Activated CD4-positive, CD25-positive, alpha-beta regulatory T cell treated with anti-CD3 and anti-CD28 coated beads, Interleukin-2, amount 50 U/mL, for 72 hours (primary cell): Measurements from ENCODE around the gene RELB.

ENCODE experiments used
- DNase-seq: peaks from one replicate; pipeline ENCODE4 v3.0.0; 2021

The RELB gene

DNA sequence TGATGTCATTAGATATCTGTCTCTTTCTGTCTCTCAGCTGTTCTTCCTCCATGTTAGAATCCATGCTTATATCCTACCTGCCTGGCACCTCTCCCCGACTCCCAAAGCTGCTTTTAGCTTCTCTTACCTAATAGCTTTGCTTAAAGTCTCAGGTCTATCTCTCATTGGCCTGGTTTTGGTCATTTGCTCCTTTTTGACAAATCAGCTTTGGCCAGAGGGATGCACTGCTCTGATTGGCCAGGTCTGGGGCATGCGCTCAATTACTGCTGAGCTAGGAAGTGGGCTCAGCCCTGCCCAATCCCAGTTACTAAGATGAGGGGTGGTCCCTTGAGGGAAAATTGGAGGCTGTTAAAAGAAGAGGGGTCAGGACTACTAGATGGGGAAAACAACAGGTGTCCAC is 26.1 kb downstream of the RELB start:
- no peak for DNase-seq

DNA sequence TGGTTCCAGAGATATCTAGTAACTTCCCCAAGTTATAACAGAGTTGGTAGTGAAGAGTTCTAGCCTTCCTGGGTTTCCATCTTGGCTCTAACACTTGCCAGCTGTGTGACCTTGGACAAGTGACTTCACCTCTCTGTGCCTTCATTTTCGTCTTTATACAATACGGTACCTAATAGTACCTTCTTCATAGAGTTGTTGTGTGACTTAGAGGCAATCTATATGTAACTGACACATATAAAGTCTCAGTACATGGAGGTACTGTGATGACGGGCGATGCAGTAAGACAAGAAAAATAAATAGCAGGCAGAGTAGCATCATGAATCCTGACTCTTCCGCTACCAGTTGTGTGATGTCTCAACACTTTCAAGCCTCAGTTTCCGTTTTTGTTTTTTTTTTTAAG is 29.6 kb downstream of the RELB start:
- DNase-seq: no peak

DNA sequence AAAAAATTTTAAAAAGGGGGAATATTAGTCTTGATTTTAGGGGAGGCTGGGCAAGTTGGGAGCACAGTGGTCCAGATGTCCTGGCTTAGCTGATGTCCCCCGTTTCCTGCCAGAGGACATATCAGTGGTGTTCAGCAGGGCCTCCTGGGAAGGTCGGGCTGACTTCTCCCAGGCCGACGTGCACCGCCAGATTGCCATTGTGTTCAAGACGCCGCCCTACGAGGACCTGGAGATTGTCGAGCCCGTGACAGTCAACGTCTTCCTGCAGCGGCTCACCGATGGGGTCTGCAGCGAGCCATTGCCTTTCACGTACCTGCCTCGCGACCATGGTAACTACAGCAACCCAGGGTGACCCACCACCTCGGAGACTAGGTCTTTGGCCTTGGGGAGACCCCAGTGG is 31.2 kb downstream of the RELB start:
- DNase-seq: no peak

DNA sequence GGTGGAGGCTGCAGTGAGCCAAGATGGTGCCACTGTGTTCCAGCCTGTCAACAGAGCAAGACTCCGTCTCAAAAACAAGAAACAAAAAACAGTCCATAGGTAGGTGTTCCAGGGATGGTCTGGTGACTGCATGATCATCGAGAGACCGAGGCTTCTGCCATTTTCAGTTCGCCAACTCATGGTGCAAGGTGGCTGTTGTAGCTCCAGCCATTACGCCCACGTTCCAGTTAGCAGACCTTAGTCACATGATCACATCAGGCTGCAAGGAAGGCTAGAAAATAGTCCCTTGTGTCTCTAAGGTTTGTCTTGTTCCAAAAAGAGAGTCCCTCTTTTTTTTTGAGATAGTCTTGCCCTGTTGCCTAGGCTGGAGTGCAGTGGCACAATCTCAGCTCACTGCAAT is 34.5 kb downstream of the RELB start:
- no peak for DNase-seq

DNA sequence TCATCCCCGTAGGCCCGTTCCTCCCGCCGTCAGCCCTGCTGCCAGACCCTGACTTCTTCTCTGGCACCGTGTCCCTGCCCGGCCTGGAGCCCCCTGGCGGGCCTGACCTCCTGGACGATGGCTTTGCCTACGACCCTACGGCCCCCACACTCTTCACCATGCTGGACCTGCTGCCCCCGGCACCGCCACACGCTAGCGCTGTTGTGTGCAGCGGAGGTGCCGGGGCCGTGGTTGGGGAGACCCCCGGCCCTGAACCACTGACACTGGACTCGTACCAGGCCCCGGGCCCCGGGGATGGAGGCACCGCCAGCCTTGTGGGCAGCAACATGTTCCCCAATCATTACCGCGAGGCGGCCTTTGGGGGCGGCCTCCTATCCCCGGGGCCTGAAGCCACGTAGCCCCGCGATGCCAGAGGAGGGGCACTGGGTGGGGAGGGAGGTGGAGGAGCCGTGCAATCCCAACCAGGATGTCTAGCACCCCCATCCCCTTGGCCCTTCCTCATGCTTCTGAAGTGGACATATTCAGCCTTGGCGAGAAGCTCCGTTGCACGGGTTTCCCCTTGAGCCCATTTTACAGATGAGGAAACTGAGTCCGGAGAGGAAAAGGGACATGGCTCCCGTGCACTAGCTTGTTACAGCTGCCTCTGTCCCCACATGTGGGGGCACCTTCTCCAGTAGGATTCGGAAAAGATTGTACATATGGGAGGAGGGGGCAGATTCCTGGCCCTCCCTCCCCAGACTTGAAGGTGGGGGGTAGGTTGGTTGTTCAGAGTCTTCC is 36.3 kb downstream of the RELB start:
- no peak for DNase-seq

DNA sequence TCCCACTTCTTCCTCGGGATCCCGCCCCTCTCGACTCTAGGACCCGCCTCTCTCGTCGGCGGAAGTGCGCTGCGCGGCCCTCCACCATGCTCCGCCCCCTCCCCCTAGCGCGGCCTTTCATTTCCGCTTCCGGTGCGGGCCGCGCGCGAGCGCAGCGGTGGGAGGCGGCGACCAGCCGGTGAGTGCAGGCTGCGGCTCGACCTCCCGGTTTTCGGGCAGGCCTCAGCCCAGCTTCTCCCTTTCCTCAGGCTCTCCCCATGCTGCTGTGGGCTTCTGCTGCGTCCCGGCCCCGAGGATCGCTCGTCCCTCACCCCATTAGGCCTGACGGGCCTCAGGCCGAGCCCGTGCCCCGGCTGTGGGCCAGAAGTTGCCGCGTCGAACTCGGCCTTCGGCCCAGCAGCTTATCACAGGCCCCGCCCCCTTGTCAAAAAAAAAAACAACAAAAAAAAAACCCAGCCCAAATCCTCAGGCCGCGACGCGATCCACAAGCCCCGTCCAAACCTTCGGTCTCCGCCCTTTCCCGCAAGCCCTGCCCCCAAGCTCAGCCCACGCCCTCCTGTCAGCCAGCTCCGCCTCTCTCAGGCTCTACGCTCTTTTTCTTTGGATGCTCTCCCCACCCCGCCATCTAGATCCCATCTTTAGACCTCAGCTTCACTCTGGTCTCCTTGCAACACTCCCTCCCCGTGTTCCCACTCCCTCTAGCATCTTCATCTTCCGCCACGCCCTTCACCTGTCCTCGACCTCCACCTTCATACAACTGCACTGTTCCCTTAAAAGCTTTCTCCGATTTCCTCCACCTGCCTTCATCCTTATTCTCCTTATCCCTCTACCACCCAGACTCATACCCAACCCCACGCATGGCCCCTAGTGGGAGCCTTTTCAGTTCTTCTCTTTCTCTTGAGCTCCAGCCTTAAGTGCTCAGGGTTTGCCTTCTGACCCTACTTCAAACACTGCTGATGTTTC is 37.9 kb downstream of the RELB start, which contains the start of gene CLASRP:
CLASRP (plus strand) TSS at position 115 of the 963 bp plus-strand sequence. CDS start 1,168 bp downstream, outside the sequence.
- DNase-seq: peak; percentile 90

DNA sequence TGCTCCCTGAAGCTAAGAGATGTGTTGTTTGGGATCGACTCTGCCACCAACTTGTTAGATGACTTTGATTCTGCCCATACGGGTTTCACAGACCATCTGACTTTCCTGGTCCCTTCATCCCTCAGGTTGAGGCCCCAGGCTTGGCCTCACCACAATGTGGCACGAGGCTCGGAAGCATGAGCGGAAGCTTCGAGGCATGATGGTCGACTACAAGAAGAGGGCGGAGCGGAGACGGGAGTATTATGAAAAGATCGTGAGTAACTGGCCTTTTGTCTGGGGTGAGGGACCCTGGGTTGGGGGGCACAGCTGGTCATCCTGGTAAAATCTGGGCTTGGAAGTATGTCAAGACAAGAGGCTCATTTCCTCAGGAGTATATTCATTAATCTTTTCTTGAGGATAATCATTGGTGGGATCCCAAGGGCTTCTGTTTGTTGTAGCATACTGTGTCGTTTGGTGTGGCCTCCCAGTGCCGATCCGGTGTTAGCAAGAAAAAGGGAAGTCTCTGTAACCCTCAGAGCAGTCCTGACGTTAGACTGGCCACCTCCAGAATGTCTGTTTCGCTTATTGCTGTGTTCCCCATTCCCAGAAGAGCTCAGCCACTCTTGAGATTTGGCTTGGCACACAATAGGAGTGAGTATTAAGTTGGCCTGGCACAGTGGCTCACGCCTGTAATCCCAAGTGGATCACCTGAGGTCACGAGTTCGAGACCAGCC is 39.0 kb downstream of the RELB start:
- DNase-seq: no peak

DNA sequence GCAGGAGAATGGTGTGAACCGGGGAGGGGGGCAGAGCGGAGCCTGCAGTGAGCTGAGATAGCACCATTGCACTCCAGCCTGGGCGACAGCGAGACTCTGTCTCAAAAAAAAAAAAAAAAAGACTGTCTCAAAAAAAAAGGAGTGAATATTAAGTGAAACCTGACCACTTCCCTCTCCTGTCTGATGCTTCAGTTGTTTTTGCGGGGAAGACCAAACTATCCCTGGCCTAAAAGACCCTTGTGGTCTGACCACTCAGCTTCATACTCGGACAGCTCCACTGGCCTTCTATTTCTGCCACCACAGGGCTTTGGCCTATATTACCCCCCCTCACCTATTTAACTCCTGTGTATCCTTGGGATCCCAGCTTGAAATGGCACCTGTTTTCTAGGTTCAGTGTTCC is 39.9 kb downstream of the RELB start:
- DNase-seq: no peak

DNA sequence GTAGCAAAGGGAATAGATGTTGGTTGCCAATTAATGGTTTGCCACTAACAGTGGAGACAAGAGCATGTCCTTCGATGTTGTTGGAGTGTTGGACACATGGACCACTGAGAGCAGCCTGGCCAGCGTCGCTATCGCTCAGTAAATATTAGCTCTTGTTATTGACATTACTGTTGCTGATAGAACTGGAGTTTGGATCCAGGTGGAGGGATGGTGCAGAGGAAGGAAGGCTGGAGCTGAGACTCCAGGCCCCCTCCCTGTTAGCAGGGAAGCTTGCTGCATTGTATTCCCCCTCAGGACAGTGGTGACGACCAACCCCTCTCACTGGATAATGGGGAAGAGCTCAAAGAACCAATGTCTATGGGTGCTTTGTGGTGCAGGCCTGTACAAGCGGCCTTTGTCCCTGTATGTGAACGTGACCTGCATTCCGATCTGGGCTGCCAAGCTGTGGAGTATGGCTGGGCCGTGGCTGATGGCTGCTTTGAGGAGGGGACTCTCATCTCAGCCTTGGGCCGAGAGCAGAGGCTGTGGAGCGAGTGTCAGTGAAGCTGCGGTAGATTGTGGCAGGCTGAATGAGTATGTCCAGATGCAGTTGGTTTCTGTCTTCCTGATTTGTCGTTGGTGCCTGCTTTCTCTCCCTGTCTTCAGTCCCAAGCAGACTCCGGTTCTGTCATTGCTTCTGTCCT is 44.5 kb downstream of the RELB start:
- no peak for DNase-seq

DNA sequence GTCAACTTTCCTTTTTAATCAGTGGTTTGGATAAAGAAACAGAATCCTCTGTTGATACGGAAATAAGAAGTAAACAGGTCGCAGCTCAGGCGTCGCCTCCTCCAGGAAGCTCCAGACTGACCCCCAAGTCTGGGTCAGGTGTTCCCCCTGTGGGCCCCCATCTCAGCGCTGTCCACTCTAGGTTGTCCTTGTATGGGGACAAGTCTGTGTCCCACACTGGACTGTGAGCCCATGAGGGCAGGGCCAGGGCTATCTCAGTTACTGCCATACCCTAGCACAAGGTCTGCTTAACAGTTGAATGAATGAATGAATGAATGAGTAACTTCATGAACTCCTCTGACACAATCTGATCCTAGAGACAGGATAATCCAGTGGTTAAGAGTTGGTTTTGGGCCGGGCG is 45.1 kb downstream of the RELB start:
- no peak for DNase-seq

DNA sequence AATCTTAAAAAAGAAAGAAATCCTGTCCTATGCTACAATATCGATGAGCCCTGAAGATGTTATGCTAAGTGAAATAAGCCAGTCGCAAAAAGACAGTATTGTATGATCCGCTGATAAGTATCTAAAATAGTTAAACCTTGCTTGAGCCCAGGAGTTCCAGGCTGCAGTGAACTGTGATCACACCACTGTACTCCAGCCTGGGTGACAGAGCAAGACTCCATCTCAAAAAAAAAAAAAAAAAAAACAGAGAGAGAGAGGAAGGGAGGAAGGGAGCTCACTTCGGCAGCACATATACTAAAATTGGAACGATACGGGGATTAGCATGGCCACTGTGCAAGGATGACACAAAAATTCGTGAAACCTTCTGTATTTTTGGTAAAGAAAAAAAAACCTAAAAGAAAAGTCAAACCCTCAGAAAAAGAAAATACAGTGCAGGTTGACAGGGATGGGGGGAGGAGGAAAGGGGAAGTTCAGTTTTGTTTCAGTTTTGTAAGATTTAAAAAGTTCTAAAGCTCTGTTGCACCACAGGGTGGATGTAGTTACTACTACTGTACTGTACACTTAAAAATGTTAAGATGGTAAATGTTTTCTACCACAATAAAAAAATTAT is 46.0 kb downstream of the RELB start:
- DNase-seq: no peak

DNA sequence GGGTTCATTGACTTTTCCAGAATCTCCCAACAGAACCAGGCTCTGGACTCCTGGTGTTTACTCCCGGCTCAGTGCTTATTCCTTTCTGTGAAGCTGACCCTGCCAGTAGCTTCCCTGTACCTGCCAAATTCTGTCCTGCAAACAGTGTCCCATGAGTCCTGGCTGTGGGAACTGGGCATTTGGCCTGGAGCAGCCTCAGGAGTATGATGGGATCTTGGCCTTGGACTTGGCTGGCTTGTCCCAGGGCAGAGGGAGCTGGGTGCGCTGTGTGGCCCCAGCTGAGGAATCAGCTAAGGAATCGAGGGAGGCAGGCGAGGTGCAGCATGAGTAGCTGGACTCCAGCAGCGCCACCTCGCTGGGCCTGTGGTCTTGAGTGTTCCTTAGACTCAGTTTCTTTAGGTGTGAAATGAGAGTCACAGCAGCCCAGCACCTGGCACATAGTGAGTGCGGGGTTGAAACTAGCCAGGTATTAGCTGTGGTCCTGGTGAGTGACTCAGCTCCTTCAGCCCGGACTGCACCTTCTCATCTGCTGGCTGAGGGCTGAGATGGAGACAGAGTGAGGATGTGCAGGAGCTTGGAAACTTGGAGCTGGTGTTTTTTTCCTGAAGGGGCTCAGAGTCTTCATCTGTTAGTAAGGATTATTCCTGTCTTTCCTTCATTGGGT is 47.9 kb downstream of the RELB start:
- no peak for DNase-seq

DNA sequence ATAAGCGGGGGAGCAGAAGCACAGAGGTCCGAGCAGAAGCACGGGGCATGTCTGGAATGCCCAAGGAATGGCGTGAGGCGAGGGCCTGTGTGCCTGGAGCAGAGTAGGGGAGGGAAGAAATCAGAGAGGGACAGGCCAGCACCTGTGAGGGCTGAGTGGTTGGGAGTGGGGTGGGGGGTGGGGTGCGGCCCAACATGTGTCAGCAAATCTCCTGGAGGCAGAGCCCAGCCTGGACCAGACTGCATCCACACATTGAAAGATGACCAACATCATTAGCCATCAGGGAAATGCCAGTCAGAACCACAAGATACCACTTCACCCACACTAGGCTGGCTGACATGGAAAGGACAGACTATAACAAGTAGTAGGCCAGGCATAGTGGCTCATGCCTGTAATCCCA is 48.8 kb downstream of the RELB start:
- no peak for DNase-seq

DNA sequence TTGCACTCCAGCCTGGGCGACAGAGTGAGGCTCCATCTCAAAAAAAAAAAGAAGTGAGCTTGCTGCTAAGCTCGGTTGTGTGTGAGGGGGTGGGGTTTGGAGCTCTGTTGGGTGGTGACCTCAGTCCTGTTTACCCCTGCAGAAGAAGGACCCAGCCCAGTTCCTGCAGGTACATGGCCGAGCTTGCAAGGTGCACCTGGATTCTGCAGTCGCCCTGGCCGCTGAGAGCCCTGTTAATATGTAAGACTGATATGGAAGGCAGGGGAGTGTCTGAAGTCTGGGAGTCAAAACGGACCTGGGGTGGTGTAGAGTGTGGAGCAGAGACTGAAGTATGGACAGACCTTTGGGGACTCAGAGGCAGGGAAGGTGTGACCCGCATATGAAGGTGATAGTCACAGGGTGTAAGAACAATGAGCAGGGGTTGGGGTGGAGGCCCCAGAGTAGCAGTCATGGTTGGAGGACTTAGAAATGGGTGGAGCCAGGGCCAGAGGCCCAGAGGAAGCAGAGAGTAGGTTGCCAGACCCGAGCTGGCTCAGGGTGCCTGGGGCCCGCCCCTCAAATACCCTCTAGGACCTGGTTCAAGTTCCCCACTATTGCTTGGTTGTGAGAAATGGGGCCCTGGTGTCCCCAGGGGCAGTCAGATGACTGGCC is 50.8 kb downstream of the RELB start:
- no peak for DNase-seq

DNA sequence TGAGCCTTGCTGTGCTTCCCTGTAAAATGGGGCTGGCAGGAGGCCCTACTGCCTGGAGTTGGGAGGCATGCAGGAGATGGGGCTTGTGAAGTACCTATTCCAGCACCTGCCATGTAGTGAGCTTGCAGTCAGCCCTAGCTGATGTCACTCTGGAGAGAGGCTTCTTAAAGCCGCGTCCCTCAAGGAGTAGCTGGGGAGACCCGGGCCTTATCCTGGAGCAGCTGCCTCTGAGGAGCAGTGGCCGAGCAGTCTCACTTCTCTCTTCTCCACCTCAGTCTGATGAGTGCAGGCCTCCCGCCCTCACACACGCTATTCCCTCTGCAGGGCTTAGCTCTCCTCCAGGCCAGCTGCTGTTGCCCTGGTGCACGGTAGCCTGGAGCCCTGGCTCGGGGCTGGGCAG is 55.6 kb downstream of the RELB start:
- no peak for DNase-seq

DNA sequence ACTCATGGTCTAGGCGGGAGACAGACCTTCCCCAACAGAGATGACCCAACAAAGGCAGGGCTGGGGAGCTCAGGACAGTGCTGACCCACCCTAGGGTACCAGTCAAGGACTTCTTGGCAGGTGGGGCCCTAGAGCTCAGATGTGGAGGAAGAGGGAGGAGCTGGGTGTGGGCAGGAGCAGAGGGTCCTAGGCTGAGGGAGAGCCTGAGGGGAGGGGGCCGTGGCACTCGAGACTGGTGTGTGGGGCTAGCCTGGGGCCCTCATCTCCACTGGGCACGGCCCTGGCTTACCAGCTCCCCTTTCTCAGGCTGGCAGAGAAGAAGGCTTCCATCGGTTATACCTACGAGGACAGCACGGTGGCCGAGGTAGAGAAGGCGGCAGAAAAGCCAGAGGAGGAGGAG is 56.2 kb downstream of the RELB start:
- DNase-seq: no peak

DNA sequence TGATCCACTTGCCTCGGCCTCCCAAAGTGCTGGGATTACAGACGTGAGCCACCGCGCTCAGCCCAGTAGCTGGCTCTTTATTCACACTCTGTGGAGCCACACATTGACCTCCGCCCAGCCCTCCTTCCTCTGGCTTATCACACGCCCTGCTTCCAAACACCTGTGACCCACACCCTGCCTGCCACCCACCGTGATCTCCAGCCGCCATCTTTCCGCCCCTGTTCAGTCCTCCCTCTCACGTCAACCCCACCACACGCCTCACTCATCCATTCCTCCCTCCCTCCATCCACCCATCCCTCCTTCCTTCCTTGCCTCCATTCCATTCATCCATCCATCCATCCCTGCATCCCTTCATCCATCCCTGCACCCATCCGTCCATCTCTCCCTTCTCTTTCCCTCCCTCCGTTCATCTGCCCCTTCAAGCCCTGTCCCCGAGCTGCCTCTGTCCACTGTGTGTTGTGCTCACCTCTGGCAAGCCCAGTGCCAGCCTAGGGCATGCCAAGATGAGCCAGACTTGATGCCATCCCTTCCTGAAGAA is 57.4 kb downstream of the RELB start:
- DNase-seq: no peak

DNA sequence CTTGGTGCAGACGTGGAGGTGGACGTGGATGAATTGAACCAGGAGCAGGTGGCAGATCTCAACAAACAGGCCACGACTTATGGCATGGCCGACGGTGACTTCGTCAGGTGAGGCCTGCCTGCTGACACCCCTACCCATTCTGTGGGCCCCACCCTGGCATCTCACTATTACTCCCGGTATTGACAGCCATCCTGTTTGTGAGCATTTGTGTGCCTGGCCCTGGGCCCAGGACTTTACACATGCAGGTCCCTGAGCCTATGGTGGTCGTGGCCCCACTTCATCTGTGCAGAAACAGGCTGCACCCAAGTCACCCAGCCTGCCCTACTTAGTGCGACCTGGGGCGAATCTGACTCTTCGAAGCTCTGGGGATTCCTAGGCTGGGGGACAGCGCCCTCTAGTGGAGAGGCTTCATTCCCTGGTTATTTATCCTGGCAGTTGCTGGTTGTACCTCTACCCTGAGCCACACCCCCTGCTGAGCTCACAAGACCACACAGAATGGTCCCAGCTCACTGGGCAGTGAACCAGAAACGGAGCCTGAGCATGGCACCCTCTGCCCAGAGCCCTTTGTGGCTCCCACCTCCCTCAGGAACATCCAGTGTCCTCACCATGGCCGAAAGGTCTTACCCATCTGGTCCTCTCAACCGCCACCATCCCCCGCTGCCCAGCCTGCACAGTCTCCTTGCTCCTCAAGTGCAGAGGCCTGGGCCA is 58.1 kb downstream of the RELB start:
- peak; percentile 80 for DNase-seq

DNA sequence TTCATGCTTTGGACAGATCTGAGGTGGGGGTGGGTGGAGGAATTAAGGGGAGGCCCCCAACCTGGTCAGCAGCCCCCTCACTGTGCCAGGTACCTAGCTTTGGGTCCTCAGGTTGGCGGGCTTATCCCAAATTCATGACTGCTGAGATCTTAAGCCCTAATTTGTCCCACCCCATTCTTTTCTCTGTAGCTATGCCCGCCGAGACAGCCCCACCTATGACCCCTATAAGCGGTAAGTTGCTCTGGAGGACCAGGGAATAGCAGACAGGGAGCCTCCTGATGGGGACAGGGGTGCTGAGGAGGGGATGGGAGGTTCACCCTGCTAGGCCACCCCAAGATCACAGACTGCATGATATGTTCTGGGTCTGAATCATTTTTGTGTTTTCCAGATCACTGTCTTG is 60.7 kb downstream of the RELB start:
- no peak for DNase-seq
